CMK (cell line): Measurements from ENCODE around the gene TCN2.
"Not testable (repeated sequence)": the region's sequence is repeated elsewhere in the genome, so short reads cannot be mapped to it uniquely, and the experiment has no call there.

ENCODE experiments used
- DNase-seq: peaks from one replicate; pipeline ENCODE4 v3.0.0-alpha.2; 2010; ENCODE audit warnings: low read depth

The TCN2 gene

DNA sequence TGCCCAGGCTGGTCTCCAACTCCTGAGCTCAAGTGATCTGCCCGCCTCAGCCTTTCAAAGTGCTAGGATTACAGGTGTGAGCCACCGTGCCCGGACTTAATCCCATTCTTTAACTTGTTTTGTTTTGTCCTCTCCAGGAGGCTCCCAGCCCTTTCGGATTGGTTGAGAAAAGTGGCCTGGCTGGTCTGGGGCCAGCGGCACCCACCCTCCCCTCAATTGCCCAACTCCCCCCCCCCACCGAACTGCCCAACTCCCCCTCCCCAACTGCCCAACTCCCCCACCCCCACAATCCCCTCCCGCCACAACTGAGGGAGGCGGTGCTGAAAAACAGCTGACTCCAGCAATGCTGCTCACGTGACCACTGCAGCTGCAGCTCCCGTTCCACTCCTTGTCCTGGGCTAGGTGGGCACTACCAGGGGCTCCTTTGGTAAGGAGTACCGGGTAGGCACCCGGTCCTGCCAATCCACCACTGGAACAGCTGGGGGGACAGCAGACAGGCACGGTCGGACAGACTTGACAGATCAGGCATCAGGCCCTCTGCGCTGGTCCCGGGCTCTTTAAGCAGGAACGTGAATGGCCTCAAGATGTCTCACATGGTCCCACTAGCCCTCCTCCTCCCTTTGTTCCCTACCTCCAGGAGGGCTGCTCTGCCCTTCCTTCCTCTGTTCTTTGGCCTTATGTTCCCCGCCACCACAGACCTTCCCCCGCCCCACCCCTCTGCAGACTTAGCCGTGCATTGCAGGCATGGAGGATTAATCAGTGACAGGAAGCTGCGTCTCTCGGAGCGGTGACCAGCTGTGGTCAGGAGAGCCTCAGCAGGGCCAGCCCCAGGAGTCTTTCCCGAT, at the start of gene TCN2:
Gene TCN2, plus strand, starts transcription at position 720 of the 845 bp plus-strand sequence. CDS start 158 bp downstream, outside the sequence.
- peak; percentile 72 for DNase-seq

DNA sequence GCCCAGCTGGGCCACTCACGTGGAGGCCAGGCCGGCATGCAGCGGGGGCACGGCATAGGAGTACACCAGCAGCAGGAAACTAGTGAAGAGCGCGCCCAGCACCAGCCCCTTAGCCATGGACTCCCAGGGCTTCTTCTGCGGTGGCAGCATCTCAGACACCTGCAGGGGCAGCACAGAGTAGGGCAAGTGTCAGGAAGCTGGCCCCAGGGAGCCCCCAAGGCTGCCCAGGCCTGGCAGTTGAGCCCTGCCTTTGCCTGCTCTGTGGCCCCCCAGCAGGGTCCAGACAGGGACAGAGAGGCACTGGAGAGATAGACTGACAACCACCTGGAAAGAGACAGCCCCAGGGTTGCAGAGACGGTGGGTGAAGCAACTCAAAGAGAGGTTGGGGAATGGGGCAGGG, 49.7 kb upstream of the TCN2 start:
- DNase-seq: no peak

DNA sequence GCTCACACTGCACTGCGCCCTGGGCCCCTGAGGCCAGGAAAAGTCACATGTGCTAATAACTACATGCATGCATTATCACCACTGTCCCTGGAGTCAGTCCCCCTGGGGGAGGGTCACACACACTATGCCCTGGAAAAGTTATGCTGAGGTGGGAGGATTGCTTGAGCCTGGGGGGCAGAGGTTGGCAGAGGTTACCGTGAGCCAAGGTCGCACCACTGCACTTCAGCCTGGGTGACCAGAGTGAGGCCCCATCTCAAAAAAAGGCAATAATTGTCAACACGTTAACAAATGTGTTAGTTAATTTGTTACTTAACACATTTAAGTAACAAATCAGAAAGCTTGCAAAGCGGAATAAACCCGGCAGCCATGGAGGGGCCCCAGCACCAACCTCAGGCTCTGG, 47.1 kb upstream of the TCN2 start:
- DNase-seq: no peak

DNA sequence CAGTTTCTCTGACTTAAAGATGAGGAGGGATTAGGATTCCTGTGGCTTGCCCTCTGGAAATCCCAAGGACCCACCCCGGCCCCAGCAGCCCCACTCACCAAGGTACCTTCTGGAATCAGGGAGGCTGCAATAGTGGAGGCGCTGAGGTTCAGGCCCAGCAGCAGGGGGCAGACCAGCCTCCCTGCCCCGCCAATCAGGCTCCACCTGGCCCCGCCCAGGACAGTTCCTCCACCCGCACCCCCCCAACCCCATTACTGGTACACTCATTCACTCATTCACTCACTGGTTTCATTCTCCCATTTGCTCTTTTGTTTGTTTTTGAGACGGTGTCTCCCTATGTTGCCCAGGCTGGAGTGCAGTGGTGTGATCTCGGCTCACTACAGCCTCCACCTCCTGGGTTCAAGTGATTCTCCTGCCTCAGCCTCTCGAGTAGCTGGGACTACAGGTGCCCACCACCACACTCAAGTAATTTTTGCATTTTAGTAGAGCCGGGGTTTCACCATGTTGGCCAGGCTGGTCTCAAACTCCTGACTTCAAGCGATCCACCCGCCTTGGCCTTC, 46.3 kb upstream of the TCN2 start:
- not testable (repeated sequence) for DNase-seq

DNA sequence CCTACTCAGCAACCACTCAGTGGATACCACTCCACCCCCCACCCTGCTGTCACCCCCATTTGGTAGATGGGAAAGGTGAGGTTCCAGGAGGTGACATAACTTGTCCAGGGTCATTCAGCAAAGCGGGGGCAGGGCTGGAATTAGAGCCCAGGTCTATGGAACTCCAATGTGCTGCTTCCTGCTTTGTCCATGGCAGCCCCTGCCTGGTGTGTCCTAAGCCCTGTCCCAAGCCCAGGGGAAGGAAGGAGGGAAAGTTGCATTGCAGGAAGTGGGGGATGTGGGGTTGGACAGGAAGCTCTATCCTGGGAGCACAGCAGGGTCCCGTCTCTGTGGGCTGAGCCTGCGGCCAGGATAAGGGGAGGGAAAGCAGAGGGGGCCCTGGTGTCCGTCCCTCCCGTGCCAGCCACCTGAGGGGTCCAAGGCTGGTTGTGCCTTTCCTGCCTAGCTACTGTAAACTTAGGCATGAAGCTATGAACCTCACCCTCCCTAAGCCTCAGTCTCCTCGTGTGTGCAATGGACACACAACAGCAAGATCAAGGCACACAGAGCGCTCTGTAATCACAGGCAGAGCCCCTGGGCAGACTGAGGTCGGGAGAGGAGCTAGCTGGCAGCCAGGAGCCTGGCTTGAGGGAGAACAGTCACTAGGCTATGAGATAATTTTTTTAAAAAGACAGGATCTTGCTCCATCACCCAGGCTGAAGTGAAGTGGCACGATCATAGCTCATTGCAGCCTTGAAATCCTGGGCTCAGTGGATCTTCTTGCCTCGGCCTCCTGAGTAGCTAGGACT, 45.4 kb upstream of the TCN2 start:
- no peak for DNase-seq

DNA sequence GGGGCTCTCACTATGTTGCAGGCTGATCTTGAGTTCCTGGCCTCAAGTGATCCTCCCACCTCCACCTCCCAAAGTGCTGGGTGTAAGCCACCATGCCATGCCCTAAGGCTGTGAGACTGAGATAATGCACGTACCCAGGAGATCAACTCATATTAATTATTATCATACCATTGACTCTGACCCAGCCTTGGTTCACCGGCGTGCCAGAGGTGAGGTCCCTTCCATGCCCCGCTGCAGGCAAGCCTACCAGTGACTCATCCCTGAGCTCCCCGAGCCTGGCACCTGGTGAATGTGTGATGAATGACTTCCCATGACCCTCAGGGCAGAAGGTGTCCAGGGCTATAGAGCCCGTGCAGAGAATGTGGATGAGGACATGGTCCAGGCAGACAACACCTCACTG, 44.6 kb upstream of the TCN2 start:
- DNase-seq: no peak

DNA sequence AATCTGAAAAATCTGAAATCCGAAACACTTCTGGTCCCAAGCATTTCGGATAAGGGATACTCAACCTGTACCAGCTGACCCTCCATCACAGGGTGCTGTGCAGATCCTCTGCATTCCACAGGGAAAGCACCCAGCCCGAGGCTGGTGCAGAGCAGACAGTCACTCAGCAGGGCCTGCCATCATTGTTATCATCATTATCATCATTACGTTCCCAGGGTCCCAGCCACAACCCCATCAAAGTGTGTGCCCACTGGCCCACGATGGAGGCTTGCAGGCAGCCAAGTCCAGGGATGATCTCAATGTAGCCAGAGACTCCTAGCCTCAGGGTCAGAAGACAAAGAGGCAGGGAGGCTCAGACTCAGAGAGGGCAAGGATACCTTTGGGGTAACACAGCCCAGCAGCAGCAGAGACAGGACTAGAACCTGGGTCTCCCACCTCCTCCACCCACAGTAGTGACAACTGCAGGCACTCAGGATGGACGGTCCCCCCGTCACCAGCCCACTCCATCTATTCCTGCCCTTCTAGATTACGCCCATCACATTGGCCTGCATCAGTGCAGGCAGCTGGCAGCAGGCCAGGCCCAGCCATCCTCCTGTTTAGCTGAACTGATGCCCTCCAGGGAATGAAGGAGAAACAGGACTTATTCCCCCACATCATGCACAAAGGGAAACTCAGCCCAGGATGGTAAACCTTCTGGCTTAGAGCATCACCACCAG, 42.8 kb upstream of the TCN2 start:
- DNase-seq: no peak

DNA sequence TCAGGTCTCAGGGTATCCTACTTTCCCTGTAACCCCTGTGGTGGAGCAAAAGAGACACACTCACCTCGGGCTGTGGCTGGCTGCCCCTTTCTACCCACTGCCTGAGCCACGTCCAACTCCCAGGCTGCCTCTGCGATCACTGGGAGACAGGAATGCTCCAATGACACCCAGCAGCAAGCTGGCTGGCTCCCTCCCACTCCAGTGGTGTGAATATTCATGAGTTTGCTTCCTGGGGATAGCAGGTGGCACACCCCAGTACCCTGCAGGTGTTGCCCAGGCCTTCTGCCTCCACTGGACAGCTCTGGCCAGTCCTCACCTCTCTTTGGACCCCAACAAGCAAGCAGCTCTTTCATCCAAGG, 42.2 kb upstream of the TCN2 start:
- no peak for DNase-seq

DNA sequence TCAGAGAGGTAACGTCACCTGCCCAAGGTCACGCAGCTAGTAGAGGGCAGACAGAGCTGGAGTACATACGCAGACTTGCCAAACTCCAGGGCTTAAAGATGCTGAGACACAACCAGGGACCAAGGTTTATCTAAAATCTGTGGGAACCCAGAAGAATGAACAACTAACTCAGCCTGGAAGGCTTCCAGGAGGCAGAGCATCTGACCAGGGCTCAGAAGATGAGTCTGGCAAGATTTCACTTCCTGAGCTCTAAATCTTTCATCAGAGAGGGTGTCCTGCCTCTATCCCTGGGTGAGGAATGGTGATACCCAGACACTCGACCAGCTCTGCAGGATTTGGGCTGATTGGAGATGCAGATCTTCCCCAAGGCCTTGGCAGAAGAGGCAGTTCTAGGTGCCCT, 41.6 kb upstream of the TCN2 start:
- no peak for DNase-seq

DNA sequence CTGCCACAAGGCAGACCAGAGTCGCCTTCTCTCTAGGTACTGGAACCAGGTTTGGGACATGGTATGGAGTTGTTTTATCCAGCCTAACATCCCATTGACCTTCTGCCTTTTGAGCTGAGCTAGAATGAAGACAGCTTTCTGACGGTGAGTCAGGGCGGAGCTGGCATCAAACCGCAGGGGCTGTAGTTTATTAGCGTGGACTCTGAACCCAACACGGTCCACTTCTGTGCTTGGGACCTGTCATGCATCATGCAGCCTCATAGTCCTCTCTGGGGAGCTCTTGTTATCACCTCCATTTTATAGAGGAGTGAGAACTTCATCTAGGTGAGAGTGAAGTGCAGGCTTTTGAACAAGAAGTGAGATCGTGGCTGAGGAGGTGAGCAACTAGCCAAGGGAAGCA, 40.8 kb upstream of the TCN2 start:
- DNase-seq: no peak

DNA sequence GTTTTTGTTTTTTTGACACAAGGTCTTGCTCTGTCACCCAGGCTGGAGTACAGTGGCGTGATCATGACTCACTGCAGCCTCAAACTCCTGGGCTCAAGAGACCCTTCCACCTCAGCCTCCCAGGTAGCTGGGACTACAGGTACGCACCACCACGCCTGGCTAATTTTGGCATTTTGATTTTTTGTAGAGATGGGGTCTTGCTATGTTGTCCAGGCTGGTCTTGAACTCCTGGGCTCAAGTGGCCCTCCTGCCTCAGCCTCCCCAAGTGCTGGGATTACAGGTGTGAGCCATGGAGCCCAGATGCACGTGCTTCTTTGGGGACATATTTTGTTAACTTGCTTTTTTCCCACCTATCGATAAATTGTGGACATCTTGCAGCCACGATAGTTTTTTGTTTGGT, 39.7 kb upstream of the TCN2 start:
- not testable (repeated sequence) for DNase-seq

DNA sequence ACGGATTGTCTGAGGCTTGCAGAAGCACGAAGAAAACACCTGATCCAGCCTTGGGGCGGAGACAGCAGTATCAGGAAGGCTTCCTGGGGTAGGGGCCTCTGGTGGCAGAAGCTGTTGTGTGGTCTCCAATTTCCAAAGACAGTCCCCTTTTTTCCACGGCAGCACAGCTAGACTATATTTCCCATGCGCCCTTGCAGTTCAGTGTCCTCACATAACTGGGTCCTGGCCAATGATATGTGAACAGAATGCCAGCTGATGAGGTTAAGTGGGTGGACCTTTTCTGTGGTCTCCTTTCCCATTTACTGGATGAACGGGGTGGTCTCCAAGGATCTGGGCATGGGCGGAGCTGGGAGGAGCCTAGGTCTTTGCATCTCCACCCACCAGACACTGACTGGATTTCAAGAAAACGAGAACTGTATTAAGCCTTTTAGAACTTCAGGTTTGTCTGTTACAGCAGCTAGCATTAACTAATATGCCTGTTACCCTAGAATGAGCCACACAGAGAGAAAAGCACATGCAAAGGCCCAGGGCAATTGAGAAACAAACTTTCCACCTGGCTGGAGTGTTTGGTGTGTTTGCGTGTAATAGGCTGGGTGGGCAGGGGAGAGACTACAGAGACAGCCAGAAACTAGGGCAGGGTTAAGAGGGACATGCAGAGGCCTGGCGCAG, 38.7 kb upstream of the TCN2 start:
- no peak for DNase-seq

DNA sequence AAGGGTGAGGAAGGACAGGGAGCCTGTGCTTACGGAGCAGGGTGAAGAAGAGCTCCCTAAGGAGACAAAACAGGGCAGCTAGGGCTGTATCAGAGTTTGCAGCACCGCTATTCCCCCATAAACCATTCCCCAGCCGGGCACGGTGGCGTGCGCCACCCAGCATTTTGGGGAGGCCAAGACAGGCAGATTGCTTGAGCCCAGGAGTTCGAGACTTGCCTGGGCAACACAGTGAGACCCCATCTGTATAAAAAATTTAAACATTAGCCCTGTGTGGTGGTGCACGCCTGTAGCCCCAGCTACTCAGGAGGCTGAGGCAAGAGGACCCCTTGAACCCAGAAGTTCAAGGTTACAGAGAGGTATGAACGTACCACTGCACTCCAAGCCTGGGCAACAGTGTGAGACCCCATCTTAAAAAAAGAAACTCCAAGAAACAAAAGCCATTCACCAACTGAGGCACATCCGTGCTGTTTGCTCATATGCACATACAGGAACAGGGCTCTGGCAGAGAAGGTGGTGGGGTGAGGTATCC, 37.2 kb upstream of the TCN2 start:
- no peak for DNase-seq

DNA sequence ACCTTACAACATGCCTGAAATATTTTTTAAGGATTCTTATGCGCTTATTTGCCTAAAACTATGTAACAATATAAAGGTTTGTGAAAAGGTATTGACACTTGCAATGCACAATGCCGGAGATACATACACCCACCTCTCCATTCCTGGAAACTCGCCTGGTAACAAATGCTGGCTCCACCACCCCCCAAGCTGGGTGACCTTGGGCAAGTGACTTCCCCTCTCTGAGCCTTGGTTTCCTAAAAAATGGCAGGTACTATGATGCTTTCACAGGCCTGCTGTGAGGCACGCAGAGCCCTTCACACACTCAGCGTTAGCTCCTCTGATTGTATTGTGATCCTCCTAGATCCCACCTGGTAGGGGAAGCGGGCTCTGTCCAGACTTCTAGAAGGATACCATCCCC, 34.8 kb upstream of the TCN2 start:
- DNase-seq: no peak

DNA sequence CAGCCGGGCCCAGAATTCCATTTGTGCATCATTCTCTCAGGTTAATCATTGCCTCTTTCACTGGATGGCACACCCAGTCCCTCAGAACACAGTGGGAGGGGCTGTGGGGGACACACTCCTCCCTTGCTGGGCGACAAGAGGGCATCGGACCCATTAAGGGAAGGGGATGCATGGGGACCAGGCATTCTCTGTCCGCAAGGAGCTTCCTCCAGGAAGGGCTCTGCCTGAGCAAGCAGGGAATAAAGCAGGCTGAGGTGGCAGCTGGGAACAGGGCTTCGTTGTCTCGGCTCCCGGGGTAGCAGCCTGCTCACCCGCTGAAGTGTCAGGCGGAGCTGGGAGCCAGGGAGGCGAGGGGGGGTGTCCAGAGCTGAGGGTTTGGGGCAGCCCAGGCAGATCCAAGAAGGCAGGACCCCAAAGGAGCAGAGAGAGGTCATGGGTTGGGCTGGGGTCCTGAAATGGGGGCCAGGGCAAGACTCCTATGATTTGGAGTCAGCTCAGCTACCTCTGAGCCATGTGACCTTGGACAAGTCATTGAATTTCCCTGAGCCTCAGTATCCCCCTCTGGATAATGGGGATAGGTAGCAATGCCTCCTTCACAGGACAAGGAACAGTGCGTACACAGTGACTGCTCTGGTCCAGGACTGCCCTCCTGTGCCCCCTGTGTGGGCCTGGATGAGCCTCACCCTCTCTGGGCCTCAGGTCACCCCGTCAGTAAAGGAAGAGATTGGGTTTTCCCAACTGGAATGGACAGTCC, 34.0 kb upstream of the TCN2 start:
- DNase-seq: no peak

DNA sequence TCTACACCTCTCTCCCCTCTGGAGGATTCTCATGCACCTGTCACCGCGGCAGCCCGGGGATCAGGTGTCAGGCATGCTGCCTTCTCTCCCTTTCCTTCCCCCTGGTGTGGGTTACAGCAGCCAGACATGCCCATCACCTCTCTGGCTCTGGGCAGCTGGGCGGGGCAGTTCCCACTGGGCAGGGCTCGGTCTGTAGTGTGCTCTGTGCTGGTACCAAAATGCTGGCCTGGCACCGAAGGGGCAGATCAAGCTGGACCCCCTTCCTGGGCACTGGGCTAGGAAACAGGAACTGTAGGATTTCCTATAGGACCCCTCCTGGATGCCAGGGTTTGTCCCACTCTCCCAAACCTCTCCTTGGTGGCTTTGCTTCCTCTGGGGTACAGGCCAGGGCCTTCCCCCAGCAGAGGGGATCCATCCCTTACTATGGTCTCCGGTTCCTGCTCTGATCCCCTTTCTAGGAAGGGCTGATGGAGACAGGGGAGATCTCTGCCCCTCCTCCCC, 33.3 kb upstream of the TCN2 start:
- no peak for DNase-seq

DNA sequence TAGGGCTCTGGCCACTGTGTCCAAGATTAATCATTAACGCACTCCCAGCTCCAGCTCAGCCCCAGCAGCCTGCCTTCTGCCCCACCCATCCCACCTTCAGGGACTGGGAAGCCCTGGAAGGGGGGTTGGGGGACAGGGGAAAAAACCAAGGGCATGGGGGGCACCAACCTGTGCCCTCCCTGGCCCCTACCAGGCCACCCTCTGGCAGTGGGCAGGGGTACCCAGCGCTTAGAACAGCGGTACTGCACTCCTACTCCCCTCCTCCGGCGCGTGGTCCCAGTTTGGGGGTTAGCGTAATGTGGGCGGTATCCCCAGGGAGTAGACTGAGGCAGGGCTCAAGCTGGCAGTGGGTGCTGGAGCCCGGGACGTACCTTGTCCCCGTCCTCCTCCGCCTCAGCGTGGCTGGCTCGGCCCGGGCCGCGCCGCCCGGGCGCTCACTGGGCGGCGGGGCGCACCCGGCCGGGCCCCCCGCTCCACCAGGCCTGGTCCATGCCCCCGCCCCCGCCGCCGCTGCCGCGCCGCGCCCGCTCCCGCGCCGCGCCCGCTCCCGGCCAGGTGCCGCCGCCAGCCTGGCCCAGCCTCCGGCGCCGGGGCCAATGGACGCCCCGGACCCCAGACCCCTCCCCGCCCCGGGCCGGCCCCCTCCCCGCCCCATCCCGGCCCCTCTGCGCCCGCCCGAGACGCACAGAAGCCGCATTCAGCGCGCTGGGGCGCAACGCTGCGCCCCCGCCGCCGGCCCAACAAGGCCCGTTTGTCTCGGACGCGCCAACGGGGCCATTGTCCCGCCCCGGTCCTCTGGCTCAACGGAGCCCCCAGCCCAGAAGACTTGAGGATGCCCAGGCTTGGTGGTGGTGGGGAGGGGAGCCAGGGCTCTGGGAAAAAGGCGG, 32.6 kb upstream of the TCN2 start, which contains the start of gene GAL3ST1:
Gene GAL3ST1, minus strand, starts transcription at position 571 of the 887 bp plus-strand sequence. CDS start 17,273 bp downstream, outside the sequence.
- no peak for DNase-seq

DNA sequence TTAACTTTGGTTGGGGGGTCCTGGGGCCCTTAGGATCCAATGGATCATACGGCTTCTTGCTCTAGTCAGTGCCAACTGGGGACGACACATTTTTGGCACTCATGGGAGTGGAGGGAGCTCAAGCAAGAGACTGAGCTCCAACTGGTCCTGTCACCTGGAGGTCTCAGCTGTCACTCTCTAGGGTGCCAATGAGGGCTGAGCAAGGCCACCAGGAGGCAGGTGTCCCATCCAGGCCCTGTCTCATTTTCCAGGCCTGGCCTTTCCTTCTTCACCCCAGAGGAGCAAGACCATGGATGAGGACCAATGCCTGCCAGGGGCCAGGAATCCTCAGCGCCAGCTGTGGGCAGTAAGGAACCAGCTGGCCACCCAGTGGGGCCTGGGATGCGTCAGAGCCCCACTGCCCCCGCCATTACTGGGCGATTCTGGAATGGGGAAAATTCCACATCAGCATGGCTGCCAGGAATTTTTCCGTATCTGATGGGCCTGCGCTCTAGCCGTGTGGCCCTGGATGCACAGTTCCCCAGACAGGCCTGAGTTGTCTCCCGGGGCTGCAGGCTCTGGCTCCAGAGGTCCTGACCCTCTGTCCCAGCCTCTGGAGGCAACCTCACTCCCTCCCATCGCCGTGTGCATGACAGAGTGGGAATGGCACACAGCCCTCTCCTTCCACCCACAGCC, 31.8 kb upstream of the TCN2 start:
- DNase-seq: no peak

DNA sequence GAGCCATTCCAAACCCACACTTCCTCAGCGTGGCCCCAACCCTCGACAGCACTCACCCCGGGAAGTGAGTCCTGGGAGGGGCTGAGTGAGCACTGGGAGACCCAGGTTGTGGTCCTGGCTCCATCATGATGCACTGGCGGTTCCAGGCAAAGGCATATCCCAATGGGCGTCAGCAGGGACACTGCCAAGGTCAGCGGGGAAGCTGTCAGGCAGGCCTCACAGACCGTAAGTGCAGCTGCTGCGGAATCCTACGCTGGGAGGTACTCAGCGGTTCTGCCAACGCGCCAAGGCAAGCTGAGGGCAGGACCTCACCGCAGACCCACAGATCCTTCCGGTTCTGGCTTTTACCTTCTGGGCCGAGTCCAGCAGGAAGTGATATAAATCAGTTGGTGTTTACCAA, 31.1 kb upstream of the TCN2 start:
- no peak for DNase-seq
